ENCODE data around the gene FXYD1. TPM values are rescaled to one million over a fixed set of nuclear protein-coding genes. Genes with fewer than 3 reads are reported as not detected.

Gene FXYD1
- total RNA-seq, 1 experiment from 2014 or later, result not detected

DNA sequence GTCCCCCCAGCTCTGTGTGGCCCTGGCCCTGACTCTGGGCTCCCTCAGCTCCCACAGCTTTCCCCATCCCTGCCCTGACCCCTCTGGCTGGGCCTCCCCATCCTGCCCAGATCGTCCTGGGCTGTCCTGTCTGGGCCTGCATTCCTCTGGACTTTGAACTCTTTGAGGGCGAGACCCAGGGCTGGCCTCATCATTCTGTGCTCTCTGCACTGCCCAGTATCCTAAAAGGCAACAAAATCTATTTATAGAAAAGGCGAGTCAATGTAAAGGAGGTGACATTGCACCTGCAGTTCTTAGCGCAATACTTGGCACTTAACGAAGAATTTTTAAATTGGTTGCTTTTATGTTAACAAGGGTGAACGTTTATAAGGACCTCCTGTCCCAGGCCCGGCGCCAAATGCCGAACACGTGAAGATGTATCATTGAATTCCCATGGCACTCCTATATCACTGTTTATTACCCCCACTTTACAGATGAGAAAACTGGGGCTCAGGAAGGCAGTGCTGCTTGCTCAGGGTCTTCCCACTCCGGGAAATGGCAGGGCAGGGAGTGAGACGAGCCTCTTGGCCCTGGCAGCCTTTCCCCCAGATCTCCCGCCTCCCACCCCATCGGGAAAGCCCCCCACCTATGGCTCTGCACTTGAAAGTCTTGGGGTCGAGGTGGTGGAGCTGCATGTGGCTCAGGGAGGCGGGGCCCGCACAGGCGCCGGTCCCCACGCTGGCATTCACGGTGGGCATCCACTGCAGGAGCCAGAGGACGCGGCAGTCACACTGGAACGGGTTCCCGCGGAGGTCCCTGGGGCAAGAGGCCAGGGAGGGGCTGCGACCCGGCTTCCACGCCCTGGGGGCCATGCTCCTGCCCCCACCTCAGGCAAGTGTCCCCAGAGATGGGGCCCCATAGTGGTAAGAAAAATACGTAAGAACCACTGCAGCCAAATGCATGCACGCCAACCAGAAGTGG, 7.6 kb upstream of the FXYD1 start:
- DNase-seq, result no peak
- H3K36me3 ChIP-seq, result no peaks in the 10 kb centered on the region

DNA sequence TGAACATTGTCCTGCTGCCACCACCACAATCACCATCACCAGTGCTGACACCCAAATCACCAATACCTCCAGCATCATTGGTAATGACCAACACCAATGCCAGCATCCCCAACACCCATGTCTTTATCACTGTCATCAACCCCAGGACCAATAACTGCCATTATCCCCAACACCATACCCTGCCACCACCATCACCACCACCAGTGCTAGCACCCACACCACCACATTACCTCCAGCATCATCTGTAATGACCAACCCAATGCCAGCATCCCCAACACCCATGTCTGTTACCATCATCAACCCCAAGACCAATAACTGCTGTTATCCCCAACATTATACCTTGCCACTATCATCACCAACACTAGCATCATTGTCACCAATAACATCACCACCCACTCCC, 6.4 kb upstream of the FXYD1 start:
- DNase-seq, result no peak
- H3K9me3 ChIP-seq, result no peaks in the 10 kb centered on the region
- no peaks in the 10 kb centered on the region for H3K27me3 ChIP-seq
- H3K4me3 ChIP-seq, result no peak overlapping the region
- no peaks in the 10 kb centered on the region for H3K36me3 ChIP-seq

More for the DNA sequence above, 7.6 kb upstream of the FXYD1 start:
- no peaks in the 10 kb centered on the region for H3K9me3 ChIP-seq
- H3K4me3 ChIP-seq, result no peak overlapping the region
- no peaks in the 10 kb centered on the region for H3K27me3 ChIP-seq

DNA sequence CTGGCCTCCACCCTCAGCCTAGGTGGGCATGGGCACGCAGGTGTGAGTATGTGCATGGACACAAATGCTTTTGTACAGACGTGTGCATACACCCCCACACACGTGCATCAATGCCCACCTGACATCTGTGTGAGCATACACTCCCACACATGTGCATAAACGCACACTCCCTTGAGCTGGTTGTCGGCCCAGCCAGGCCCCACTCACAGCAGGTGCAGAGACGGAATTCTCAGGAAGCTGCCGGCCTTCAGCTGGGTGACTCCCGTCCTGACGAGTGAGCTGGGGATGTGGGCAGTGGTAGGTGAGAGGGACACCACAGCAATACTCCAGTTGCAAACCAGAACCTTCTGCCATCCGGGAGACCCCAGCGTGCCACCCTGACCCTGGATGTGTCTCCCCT, 4.8 kb upstream of the FXYD1 start:
- H3K36me3 ChIP-seq, result no peaks in the 10 kb centered on the region
- no peak overlapping the region for H3K4me3 ChIP-seq
- H3K9me3 ChIP-seq, result no peaks in the 10 kb centered on the region
- DNase-seq, result no peak
- H3K27me3 ChIP-seq, result no peaks in the 10 kb centered on the region

DNA sequence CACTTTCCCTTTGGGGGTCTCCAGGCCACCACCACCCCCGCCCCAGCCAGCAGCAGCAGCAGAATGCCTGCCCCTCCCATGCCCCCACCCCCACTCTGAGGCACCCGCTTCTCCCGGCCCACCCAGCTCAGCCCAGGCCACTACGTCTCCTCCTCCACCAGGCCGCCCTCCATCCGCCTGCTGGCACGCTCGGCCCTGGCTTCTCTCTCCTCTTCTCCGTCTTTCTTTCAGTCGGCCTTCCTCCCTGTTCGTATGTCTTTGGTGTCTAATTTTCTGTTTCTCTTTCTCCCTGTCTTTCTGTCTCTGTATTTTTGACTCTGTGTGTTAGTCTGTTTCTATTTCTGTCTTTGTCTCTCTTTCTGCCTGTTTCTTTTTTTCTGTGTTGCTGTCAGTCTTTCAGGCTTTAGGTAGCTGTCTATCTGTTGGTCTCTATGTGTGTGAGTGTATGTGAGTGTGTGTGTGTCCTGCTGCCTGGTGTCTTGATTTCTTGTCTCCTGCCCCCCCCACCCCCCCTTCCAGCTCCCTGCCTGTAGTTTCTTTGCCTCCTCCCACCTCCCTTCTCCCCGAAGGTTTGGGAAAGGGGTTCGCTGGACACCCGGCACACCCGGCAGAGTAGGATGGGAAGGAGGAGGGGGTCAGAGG, 3.9 kb upstream of the FXYD1 start, which contains the start of gene LGI4:
Gene LGI4 (minus strand): TSS at position 459 of the 642 bp plus-strand sequence. CDS start 379 bp downstream, at position 80.
- no peak for DNase-seq
- Histone ChIP-seq H3K9me3 (no peaks in the 10 kb centered on the region), H3K36me3 (no peaks in the 10 kb centered on the region), H3K4me3 (no peak within 1 kb of the TSS), H3K27me3 (no peaks in the 10 kb centered on the region)

DNA sequence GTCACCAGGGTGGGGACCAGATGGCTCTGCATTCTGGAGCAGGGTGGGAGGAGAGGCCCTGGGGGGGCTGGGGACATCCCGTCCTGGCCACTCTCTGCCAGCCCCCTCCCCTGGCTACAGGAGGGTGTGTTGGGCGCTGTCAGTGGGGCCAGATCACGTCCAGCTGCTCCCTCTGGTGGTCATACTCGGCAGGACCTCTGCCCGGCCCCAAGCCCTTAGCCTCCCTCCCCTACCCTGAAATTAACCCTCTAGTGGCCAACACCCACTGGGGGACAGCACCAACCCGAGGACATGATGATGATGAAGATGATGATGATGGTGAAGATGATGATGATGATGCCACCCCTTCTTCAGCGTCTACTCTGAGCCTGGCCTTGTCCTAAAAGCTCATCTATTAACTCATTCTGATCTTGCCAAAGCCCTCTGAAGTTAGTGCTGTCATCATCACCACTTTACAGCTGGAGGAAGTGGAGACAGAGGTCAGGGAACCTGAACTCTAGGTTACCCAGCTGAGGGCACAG, 3.2 kb upstream of the FXYD1 start:
- no peaks in the 10 kb centered on the region for H3K27me3 ChIP-seq
- H3K9me3 ChIP-seq, result no peaks in the 10 kb centered on the region
- no peak overlapping the region for H3K4me3 ChIP-seq
- DNase-seq, result peak; percentile 55
- no peaks in the 10 kb centered on the region for H3K36me3 ChIP-seq

DNA sequence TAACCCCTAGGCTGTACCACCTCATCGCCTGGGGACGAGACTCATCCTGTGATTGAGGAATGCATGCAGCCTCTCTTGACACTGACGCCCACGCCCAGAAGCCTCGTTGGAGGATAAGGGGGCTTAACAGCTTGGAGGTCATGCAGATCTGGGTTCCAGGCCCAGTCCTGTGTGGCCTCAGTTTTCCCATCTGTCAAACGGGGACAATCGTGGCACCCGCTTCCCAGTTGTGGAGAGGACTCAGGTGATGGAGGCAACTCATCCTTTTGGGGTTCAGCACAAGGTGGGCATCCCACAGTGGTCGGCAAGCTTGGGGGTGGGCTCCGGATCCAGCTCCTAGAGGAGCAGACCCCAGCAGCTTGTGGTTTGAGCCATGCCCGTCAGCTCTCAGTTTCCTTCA, 2.4 kb upstream of the FXYD1 start:
- Histone ChIP-seq H3K9me3 (no peaks in the 10 kb centered on the region), H3K27me3 (no peaks in the 10 kb centered on the region), H3K4me3 (no peak overlapping the region), H3K36me3 (no peaks in the 10 kb centered on the region)
- no peak for DNase-seq

DNA sequence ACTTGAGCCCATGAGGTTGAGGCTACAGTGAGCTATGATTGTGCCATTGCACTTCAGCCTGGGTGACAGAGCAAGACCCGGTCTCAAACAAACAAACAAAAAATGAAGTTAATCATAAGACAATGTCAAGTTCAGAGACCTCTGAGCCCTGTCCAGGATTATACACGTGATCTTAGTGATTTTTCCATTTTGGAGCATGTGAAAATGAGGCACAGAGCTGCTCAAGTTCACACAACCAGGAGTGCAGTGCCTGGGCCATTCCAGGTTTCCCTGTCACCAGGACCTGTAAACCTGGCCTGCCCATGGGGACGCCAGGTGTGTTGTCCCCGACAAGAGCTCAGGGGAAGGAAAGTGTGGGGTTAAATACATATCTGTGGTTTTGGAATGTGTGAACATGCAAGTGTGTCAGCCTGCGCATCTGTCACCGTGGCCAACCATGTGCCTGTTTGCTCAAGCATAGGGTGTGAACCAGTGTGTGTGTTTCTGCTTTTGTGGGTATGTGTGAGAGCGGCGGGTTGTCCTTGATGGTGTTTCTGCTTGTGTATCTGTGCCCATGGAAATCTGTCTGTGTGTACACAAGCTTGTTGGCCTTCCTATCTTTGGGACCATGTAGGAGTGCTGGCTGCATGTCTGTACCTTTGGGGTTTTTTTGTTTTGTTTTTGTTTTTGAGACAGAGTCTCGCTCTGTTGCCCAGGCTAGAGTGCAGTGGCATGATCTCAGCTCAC, 1.5 kb upstream of the FXYD1 start:
- no peak for DNase-seq

DNA sequence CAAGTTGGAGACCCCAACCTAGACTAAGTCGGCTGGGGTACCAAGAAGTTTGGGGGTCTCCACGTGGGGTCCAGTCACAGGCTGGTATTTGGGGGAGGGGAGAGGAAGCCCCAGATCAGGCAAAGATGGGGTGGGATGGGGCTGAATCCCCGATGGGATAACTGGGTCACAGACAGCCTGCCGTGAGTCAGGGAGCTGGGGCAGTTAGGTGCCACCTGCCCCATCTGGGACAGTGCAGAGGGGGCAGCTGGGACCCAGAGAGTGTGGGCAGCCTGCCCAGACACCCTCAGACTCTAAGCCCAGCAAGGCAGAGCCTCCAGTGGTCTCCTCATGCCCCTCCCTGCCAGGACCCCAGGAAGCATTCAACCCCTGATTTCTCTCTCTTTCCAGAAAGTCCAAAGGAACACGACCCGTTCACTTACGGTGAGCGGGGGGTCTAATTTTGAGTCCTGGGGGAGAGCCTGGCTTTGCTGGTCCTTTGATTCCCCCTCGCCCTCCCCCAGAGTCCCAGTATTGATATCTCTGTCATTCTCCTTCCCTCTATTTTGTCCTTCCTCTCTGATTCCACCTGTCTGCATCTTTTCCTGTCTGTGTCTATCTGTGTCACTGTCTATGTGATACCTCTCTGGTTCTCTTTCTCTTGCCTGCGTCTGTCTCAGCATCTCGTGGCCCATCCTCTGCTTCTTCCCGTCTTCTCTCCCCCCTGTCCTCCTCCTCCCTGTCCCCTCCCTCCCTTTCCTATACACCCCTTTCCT, 1.8 kb downstream of the FXYD1 start:
- no peaks in the 10 kb centered on the region for H3K27me3 ChIP-seq
- no peak for DNase-seq
- H3K9me3 ChIP-seq, result no peaks in the 10 kb centered on the region
- no peak overlapping the region for H3K4me3 ChIP-seq
- H3K36me3 ChIP-seq, result no peaks in the 10 kb centered on the region

More for the DNA sequence above, 1.5 kb upstream of the FXYD1 start:
- no peaks in the 10 kb centered on the region for H3K27me3 ChIP-seq
- no peaks in the 10 kb centered on the region for H3K9me3 ChIP-seq
- no peaks in the 10 kb centered on the region for H3K36me3 ChIP-seq
- H3K4me3 ChIP-seq, result no peak overlapping the region

DNA sequence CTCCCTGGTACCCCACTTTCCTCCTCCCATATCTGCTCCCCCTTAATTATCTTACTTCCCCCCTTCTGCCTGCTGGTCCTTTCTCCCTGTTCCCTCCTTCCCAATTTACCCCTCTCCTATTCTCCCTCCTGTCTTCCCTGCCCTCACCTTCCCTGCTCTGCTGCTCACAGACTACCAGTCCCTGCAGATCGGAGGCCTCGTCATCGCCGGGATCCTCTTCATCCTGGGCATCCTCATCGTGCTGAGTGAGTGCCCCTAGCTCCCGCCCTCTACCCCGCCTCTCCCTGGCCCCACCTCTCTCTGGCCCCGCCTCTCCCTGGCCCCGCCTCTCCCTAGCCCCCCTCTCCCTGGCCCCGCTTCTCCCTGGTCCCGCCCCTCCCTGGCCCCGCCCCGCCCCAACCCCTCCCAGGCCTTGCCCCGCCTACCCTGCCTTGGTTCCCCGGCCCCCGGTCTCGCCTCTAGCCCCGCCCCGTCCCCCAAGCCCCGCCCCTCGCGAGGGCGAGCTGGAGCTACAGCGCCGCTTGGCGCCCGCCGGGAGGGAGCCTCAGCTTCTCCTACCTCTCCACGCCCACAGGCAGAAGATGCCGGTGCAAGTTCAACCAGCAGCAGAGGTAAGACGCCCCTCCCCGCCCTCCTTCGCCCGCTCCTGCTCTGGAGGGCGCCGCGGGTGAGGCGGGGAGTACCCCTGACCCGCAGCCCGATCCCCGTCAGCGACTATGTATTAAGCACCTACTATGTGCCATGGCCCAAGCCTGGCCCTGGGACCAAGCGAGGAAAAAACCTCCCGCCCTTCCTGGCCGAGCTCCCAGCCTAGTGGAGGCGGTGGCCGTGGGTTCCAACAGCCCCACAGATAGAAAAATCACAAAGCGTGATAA, 2.6 kb downstream of the FXYD1 start:
- Histone ChIP-seq H3K36me3 (no peaks in the 10 kb centered on the region), H3K27me3 (no peaks in the 10 kb centered on the region), H3K9me3 (no peaks in the 10 kb centered on the region), H3K4me3 (no peak overlapping the region)
- peak; percentile 83 for DNase-seq

DNA sequence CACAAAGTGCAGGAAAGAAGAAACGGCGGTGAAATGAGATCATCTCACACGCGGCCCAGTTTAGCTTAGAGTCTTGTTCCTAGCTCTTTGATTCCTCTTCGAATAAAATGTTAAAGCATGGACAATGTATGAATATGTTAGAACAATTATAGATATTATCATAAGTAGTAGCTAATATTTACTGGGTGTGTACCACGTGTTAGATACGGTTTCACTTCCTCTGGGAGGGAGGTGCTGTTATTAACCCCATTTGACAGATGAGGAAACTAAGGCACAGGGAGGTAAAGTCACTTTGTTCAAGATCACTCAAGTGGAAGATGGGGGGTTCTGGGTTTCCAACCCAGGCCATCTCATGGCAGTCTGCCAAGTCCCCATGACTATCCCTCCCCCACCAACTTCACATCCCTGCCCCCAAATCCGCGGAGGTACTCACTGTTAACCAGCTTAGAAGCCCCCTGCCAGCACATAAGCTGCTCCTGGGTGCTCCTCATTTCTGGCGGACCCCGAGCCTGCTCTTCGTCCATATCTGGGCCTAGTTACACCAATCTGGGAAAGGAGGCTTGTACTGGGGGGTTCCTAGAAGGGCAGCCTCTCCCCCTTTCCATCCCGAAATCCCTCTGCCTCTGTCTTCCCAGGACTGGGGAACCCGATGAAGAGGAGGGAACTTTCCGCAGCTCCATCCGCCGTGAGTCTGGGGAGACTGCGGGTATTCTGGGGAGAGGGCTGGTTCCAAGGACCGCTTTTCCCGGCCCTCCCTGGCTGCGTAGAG, 3.4 kb downstream of the FXYD1 start:
- DNase-seq, result no peak
- no peak overlapping the region for H3K4me3 ChIP-seq
- H3K36me3 ChIP-seq, result no peaks in the 10 kb centered on the region
- no peaks in the 10 kb centered on the region for H3K27me3 ChIP-seq
- H3K9me3 ChIP-seq, result no peaks in the 10 kb centered on the region

DNA sequence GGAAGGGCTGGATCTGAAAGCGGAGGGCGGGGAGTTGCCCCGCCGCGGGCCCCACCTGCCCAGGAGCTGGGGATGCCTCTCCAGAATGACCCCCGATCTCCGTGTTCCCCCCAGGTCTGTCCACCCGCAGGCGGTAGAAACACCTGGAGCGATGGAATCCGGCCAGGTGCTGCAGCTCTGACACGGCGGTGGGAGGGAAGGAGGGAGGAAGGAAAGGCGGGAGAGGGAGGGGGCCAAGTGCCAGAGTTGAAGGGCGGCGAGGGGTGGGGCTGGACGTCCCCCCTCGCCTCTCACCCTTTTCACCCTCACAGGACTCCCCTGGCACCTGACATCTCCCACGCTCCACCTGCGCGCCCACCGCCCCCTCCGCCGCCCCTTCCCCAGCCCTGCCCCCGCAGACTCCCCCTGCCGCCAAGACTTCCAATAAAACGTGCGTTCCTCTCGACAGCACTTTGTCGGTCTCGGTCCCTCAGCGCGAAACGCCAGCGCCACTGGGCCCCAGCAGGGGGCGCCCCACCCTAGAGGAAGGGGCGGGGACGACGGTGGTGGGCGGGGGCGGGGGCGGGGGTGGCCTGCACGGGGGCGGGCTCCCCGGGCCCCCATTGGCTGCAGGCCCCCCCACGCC, 4.1 kb downstream of the FXYD1 start:
- no peak for DNase-seq
- H3K9me3 ChIP-seq, result no peaks in the 10 kb centered on the region
- no peak overlapping the region for H3K4me3 ChIP-seq
- no peaks in the 10 kb centered on the region for H3K36me3 ChIP-seq
- no peaks in the 10 kb centered on the region for H3K27me3 ChIP-seq

DNA sequence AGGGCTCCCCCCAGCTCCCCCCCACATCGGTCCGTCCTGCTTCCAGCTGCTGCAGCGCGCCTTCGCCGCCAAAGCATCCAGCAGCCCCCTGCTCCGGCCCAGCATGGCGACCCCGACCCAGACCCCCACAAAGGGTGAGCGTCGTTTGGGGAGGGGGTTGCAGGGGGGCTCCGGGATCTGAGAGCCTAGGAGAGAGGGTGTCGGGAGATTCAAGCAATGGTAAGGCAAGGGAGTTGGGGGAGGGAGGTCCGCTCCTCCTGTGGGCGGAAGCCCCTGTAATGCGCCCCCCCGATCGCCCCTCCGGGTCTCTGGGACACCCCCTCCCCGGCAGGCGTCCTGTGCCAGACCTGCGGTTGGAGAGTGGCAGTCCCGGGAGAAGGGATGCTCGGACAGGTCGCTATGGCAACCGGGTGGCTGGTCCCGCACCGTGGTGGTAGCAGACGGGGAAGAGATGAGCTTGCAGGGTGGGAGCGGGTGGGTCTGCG, 4.6 kb downstream of the FXYD1 start, which contains the start of gene FXYD7:
Gene FXYD7 (plus strand): TSS at position 25 of the 485 bp plus-strand sequence. CDS start 79 bp downstream, at position 104.
- DNase-seq, result no peak
- Histone ChIP-seq H3K4me3 (no peak within 1 kb of the TSS), H3K27me3 (no peaks in the 10 kb centered on the region), H3K9me3 (no peaks in the 10 kb centered on the region), H3K36me3 (no peaks in the 10 kb centered on the region)

DNA sequence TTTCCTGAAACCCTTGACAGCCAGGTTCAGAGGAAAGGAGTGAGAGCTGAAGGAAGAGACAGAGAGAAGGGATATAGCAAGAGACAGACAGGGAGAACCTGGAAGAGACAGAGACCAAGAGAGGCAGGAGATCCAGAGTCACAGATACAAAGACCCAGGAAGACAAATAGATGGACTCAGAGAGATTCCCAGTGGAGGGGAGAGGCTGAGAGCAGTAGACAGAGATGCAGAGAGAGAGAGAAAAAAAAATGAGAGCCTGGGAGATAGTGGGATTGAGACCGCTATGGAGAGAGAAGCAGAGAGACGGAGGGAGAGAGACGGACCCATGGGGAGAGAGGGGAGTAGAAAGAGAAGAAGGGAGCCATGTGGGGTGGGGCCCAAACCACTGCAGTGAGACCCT, 5.2 kb downstream of the FXYD1 start:
- no peaks in the 10 kb centered on the region for H3K9me3 ChIP-seq
- DNase-seq, result no peak
- no peak overlapping the region for H3K4me3 ChIP-seq
- H3K27me3 ChIP-seq, result no peaks in the 10 kb centered on the region
- H3K36me3 ChIP-seq, result no peaks in the 10 kb centered on the region

DNA sequence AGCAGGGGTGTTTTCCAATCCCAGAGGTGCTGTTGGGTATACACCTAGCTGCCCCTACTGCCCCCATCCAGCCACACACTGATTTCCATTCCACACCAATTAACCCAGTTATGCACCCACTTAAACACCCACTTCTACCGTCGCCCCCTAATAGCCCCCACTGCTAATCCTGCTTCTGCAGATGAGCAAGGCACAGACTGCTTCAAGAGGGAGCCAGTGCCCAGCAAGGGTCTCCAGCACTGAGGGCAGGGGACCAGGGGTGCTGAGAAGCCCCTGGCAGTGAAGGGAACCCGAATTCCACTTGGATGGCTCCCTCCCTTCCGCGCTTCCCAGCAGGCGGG, 5.6 kb downstream of the FXYD1 start:
- Histone ChIP-seq H3K27me3 (no peaks in the 10 kb centered on the region), H3K4me3 (no peak overlapping the region), H3K36me3 (no peaks in the 10 kb centered on the region), H3K9me3 (no peaks in the 10 kb centered on the region)
- DNase-seq, result no peak

All from MG63 (cell line).